ENCODE data around the gene PIEZO1. TPM values are rescaled to one million over a fixed set of nuclear protein-coding genes. Genes with fewer than 3 reads are reported as not detected.

The PIEZO1 gene
- total and polyA plus RNA-seq, 2 donors (not counting 3 experiments of a cell fraction or from before 2014, with no cell fraction given), result 298 to 322 TPM

- no peaks in the 10 kb centered on the region for H4K20me1 ChIP-seq (replicated peaks; ENCODE audit: control insufficient read depth, extremely low read depth, insufficient read depth, low read length)
- BruUV-seq (replicated peaks), result TSS peak; percentile 35
- POLR2A ChIA-PET, result interaction anchor here (0.7 to 2.3 kb wide), 3 partner anchors 28 to 222 kb away, joined by 3 to 6 read pairs (median 4); partner anchors contain the start of gene APRT
- H3K79me2 ChIP-seq (ENCODE audit: control insufficient read depth, insufficient read depth, low read length), result peaks cover 53% of the 10 kb centered on the region
- peak overlapping the region; percentile 66 to 93 (median 66) for H3K4me3 ChIP-seq (replicated peaks in 1 of 3; ENCODE audit: insufficient read depth in 1 of 3, low read depth in 1 of 3, low read length in 3 of 3)
- no peaks in the 10 kb centered on the region for H3K27me3 ChIP-seq (ENCODE audit: control insufficient read depth in 2 of 2, insufficient read depth in 2 of 2, low read length in 2 of 2)
- intact Hi-C loops (cut with micrococcal nuclease) (no loop called here), dilution Hi-C loops (cut with MboI; ENCODE audit: extremely low pct_ligation_motif_present, low sequenced_read_pairs) (no loop called here)
- peak; percentile 29 for TF ChIP-seq POLR2A (IDR thresholded peaks at IDR 0.05; ENCODE audit: low read depth, low read length)
- no peak for TF ChIP-seq EZH2 (IDR thresholded peaks at IDR 0.05; ENCODE audit: borderline replicate concordance, low read depth, low read length, severe bottlenecking)
- peak; percentile 40 to 66 for TF ChIP-seq CTCF (IDR thresholded peaks at IDR 0.05; ENCODE audit: extremely low read depth in 1 of 2, insufficient read depth in 1 of 2, low read depth in 1 of 2, low read length in 2 of 2)
- TF ChIP-seq POLR2AphosphoS5 (IDR thresholded peaks at IDR 0.05; ENCODE audit: insufficient read depth, low read depth, low read length), result peak; percentile 60
- H3K27ac ChIP-seq (ENCODE audit: insufficient read depth, low read depth, low read length), result peak overlapping the region; percentile 86
- H3K36me3 ChIP-seq (ENCODE audit: control insufficient read depth in 2 of 2, extremely low read depth in 1 of 2, insufficient read depth in 2 of 2, low read length in 2 of 2), result peaks cover 0 to 3% of the 10 kb centered on the region in 2 experiments
- DNase-seq (ENCODE audit: low read depth, low spot score) (peak; percentile 65), FAIRE-seq (peak; percentile 89)
- H3K9me1 ChIP-seq (replicated peaks; ENCODE audit: control insufficient read depth, extremely low read depth, insufficient read depth, low read length), result no peaks in the 10 kb centered on the region
- H2AFZ ChIP-seq (ENCODE audit: low read depth, low read length), result no peak overlapping the region
- CTCF ChIA-PET, result interaction anchor here (0.6 to 8.2 kb wide), 22 partner anchors 8 to 432 kb away, joined by 3 to 165 read pairs (median 7); partner anchors contain the start of genes APRT and TRAPPC2L
- no peaks in the 10 kb centered on the region for H3K9me3 ChIP-seq (replicated peaks; ENCODE audit: control insufficient read depth, insufficient read depth, low read length)
- H3K9ac ChIP-seq (replicated peaks; ENCODE audit: extremely low read depth, insufficient read depth, low read length), result peak overlapping the region; percentile 83
- peak overlapping the region; percentile 86 for H3K4me2 ChIP-seq (ENCODE audit: insufficient read depth, low read length)
- H3K4me1 ChIP-seq (ENCODE audit: control insufficient read depth, extremely low read depth, insufficient read depth, low read length), result peaks cover 28% of the 10 kb centered on the region
These were observed 755 bp downstream of the PIEZO1 start for GRCh38 chr16:88784074-88784855.
